Activated CD4-positive, CD25-positive, alpha-beta regulatory T cell (primary cell): ENCODE measurements around the gene CDPF1.
"Not testable (repeated sequence)": the region's sequence is repeated elsewhere in the genome, so short reads cannot be mapped to it uniquely, and the experiment has no call there.

Experiments used
- DNase-seq, 4 experiments: peaks; one replicate each; lab custom pipeline; 2025; lab: John Stamatoyannopoulos, UW

Gene CDPF1

GRCh38 chr22:46281866-46282678, 32.0 kb upstream of the CDPF1 start:
- no peak for DNase-seq

DNA sequence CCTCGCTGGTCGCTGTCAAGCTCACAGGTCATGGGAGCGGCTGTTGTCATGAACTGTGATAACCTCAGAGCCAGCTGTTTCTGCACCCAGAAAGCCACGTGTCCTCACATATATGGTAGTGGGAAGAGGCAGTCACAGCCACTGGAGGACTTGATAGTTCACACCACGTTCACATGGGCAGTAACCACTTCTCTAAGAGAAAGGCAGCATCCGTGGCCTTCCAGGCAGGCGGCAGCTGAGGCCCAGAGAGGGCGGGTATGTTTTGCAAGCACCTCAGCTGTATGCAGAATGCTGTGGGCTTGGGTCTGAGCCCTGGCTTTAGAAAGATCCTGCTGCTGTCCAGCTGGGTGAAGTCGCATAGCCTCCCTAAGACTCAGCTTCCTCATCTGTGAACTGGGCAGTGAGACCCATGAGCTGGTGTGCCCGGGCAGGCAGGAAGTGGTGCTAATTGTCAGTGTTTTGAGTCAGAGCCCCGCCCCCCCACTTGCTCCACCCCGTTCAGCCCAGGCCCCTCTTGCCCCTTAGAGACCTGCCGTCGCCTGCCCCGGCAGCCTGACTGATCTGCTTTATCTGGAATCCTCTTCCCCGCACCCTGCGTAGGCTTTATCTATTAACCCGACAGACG, 31.0 kb upstream of the CDPF1 start:
- DNase-seq: no peak

DNA sequence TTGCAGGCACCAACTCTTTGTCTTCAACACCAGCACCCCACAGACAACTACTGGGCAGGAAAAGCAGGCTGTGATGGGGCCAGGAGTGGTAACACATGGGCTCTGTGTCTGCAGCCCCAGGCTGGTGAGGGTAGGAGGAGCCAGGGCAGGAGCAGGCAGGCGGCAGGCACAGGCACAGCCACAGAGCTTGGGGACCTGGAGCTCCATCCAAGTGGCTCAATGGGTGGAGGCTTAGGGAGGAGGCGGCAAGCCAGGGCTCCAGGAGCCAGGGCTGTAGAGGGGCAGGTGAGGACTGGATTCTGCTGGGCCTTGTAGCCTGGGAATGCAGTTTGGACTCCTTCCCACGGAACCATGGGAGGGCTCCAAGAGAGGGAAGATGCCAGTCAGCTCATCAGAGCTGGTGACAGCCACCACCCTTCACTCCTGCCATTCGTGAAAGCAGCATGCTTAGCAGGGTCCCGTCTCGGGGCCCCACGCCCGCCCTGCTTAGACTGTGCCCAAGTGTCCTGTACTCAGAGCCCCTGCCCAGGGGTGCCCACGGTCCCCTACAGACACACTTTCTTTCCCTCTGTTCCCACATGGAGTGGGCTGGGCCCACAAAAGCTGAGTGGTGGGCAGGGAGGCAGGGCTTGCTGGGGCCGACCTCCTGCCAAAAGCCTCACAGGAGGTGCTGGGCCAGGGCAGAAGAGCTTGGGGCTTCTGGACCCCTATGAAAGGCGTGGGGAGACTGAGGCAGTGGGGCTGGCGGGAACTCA, 30.1 kb upstream of the CDPF1 start:
- DNase-seq: no peak

- DNase-seq: no peak
Observed at GRCh38 chr22:46278656-46279645, 28.9 kb upstream of the CDPF1 start.

GRCh38 chr22:46276563-46276962, 26.5 kb upstream of the CDPF1 start:
- no peak for DNase-seq

DNA sequence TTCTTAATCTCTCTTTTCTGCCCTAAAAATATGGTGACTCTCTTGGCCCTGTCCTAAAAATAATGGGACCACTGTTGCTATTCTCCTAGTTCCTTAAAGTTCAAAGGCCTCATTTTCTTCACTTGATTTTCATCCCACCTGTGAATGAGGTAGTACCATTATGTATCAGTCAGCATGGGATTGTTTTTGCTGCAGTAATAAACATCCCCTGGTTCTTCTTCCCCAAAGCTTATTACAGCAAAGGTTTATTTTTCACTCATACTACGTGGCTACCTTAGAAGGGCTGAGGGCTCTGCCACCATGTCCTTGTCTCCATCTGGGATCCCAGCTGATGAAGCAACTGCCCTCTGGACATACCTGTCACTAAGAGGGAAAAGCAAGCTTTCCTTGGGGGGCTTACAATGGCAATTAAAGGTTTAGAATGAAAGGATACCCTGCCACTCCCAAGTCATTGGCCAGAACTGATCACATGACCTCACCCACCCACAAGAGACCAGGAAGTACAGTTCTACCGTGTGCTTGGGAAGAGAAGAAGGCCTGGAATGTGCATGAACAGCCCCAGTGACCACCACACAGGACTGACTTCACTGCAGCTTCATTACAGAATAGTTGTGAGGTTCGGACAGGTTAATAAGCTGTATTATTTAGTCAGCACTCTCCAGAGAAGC, 25.5 kb upstream of the CDPF1 start:
- DNase-seq: no peak

DNA sequence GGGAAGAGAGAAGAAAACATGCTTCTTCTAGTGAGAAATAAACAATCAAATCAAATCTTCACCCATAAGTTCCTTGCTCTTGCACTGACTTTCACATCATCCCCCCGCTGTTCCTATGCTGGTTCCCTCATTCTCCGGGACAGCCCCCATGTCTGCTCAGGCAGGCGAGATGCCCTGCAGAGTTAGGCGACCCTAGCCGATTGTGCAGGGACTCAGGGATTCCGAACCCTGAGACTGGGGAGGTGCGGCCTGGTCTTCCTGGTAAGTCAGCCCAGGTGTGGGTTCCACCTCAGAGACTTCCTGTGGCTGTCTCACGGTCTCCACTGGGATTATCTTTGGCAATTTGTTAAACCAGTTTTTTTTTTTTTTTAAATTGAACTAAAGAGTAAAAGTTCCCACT, 24.3 kb upstream of the CDPF1 start:
- DNase-seq: no peak

GRCh38 chr22:46273432-46274148, 23.5 kb upstream of the CDPF1 start:
- no peak for DNase-seq

DNA sequence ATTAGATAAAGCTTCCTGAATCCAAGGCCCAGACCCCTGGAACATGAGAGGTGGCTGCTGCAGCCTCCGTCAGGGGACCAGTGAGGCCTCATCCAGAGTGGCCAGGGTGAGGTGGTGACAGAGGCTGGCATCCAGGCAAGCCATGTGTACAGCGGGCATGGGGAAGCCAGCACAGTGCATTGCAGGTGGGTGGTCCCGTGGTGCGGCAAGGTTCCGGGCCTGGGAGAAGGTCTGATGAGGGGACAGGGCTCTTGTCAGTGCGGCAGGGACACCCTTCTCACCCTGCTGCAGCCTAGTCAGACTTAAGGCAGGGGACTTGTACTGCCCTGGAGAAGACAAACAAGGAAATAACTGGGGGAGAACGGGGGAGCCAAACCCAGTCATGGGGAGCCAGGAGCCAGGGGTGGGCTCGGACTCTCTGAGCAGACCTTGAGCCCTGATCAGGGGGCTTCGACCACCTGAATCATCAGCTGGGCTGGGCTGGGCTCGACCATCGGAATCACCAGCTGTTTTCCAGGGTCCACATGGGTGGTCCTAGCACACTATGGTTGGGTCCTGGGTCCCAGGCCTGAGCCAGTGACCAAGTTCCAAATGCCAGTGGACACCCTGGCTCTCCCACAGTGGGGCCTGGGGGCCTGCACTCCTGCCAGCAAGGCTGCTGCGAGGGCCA, 22.8 kb upstream of the CDPF1 start:
- no peak for DNase-seq

GRCh38 chr22:46272196-46272595, 22.1 kb upstream of the CDPF1 start:
- DNase-seq: no peak

DNA sequence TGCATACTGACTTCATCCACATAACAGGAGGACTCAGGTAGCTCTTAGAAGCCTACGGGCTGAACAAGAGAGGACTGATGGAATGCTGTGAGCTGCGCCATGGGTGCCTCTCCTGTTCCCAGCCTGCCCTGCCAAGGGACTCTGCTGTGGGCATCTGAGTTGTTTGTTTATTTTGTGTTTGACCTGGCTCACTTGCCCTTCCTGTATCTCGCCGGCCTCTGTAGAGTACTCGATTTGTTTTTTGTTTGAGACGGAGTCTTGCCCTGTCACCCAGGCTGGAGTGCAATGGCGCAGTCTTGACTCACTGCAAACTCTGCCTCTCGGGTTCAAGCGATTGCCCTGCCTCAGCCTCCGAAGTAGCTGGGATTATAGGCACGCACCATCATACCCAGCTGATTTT, 19.5 kb upstream of the CDPF1 start:
- DNase-seq: no peak

GRCh38 chr22:46267431-46268279, 17.6 kb upstream of the CDPF1 start, which contains the start of gene TTC38:
Gene TTC38 (plus strand): TSS chr22:46268008. CDS start chr22:46268040, 32 bp downstream.
- peak in 2 of 4 experiments; percentile 22 to 30 for DNase-seq

DNA sequence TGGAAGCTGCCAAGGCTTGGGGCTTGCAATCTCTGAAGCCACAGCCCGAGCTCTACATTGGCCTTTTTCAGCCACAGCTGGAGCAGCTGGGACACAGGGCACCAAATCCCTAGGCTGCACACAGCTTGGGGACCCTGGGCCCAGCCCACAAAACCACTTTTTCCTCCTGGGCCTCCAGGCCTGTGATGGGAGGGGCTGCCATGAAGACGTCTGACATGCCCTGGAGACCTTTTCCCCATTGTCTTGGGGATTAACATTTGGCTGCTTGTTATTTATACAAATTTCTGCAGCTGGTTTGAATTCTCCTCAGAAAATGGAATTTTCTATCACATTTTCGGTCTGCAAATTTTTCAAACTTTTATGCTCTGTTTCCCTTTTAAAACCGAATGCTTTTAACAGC, 15.5 kb upstream of the CDPF1 start:
- not testable (repeated sequence) for DNase-seq

GRCh38 chr22:46264520-46264919, 14.4 kb upstream of the CDPF1 start:
- not testable (repeated sequence) for DNase-seq

DNA sequence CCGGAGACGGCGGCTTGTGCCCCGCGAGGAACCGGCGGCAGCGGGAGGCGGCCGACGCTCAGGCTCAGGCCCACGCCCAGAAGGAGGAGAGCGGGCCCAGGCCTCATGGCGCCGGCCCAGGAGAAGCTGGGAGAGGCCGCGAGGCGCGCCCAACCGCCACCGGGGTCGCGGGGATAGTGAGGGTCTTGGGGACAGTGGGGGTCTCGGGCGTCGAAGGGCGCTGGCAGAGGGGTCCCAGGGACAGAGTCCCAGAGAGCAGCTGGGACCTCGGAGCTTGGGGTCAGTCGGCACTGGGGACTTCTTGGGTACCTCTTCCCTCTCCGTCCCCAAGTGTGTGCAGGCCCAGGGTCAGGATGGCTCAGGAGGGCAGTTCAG, 13.1 kb upstream of the CDPF1 start, which contains the start of gene PKDREJ:
PKDREJ (minus strand) TSS at position 128 of the 375 bp plus-strand sequence; CDS start at position 107, 21 bp downstream.
- no peak for DNase-seq

DNA sequence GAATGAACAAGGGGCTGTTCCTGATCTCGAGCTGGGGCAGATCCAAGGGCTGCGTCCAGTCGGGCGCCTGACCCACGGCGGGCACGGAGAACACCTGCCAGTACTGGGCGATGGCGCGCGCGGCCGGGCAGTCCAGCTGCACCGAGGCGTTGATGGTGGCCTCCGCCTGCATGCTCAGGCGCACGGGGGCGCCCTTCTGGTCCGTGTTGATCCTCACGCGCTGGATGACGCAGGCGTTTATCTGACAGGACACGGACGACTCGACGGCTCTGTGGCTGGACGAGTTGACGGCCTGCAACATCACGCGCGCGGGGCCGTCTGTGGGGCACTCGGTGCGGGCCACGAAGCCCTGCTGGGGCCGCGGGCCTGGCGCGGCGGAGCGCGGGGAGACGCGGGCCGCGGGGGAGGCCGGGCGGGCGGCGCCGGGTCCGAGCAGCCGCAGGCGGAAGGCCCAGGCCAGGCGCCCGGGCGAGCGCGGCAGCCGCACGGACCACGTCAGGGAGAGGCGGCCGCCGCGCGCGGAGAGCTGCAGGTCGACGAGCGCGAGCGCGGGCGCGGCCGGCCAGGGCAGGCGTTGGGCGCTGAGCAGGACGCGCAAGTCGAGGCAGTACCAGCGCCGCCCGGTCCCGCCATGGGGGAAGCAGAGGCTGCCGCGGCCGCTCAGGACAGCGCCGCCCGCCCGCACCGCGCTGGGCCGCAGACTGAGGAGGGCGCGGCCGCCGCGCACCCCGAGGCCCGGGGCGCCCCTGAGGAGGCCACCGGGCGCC, 12.5 kb upstream of the CDPF1 start:
- no peak for DNase-seq

GRCh38 chr22:46260038-46260437, 9.9 kb upstream of the CDPF1 start:
- no peak for DNase-seq

GRCh38 chr22:46259374-46259773, 9.3 kb upstream of the CDPF1 start:
- DNase-seq: no peak
